Vagina (tissue), 2 donors: ENCODE measurements around the gene FNDC5.

Experiments
- CTCF ChIP-seq, 3 experiments: fragments of 450-650 bp in 2 of 3; fragments of 200-600 bp in 1 of 3; sonication (generic) in 1 of 3; IDR thresholded peaks; one replicate each; pipeline ENCODE4 v1.5.1; 2017 to 2019; ENCODE audit warnings: antibody characterized with exemption in 3 of 3, mild to moderate bottlenecking in 2 of 3, moderate library complexity in 2 of 3
- POLR2A ChIP-seq, 2 donors: fragments of 450-650 bp; IDR thresholded peaks; one replicate each; pipeline ENCODE4 v1.6.1; 2017; ENCODE audit warnings: antibody characterized with exemption in 2 of 2, mild to moderate bottlenecking in 2 of 2, moderate library complexity in 2 of 2

GRCh38 chr1:32855861-32856617, 14.7 kb downstream of the FNDC5 start:
- TF ChIP-seq CTCF (IDR thresholded peaks at IDR 0.05) (no peak), POLR2A (IDR thresholded peaks at IDR 0.05) (no peak)
